ENCODE data around the gene ADSS1. TPM values are rescaled to one million over a fixed set of nuclear protein-coding genes. Genes with fewer than 3 reads are reported as not detected.

ADSS1 gene
- total RNA-seq, 1 experiment from 2014 or later: 9.9 TPM

DNA sequence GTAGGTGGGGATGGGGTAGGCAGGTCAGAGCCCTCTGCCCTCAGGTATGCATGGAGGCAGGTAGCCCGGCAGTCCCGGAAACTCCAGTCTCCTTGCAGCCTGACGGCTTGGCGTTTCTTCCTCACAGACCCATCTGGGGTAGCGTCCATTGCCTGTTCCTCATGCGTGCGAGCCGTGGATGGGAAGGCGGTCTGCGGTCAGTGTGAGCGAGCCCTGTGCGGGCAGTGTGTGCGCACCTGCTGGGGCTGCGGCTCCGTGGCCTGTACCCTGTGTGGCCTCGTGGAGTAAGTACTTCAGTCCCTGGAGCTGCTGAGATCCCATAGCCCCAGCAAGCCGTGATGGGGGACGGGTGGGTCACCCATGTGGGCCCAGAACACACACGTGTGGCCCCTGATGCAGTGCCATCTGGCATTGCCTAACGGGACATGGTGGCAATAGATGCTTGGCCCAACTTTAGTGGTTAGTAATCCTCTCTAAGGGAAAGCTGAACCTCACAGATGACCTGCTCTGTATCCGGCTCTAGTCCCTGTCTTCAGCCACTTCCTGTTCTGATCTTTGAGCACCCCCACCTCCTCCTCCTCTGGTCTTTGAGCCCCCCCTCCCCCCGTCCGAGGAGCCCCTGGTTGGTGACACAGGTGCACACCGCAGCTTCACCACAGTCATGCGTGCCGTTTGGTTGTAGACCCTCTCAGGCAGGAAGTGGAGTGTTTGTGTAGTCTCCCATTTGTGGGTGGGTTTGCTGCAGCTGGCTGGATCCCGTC, 32.6 kb downstream of the ADSS1 start:
- H3K27me3 ChIP-seq (ENCODE audit: insufficient read depth, low read length): no peaks in the 10 kb centered on the region
- BruUV-seq (replicated peaks): no TSS peak
- RAD21 ChIA-PET (ENCODE audit: low non-redundant PET in 1 of 2, low total read pairs in 2 of 2, uncharacterized antibody in 2 of 2, unreplicated experiment in 2 of 2): no interaction called here
- peaks cover 14 to 18% of the 10 kb centered on the region in 2 experiments for H3K4me1 ChIP-seq (ENCODE audit: control insufficient read depth in 1 of 2, insufficient read depth in 2 of 2, low read length in 2 of 2)
- no peak overlapping the region for H3K27ac ChIP-seq (ENCODE audit: low read depth, low read length)
- TF ChIP-seq ZNF274 (IDR thresholded peaks at IDR 0.05; ENCODE audit: low read depth, low read length) (no peak), FOSL1 (IDR thresholded peaks at IDR 0.05; ENCODE audit: low read depth) (no peak), ELF1 (IDR thresholded peaks at IDR 0.05; ENCODE audit: borderline replicate concordance, low read depth) (no peak), ZFX (IDR thresholded peaks at IDR 0.05) (no peak), YY1 (IDR thresholded peaks at IDR 0.05; ENCODE audit: extremely low read depth, insufficient replicate concordance, low read depth, low read length) (no peak), ZBTB33 (IDR thresholded peaks at IDR 0.05; ENCODE audit: extremely low read depth, insufficient replicate concordance, low read length) (no peak), REST (IDR thresholded peaks at IDR 0.05; ENCODE audit: low read depth) (no peak), RAD21 (IDR thresholded peaks at IDR 0.05; ENCODE audit: low read depth) (no peak), TCF7L2 (IDR thresholded peaks at IDR 0.05; ENCODE audit: borderline replicate concordance, extremely low read depth, insufficient read depth, insufficient read length) (no peak), POLR2A (IDR thresholded peaks at IDR 0.05; ENCODE audit: borderline replicate concordance, extremely low read depth, insufficient read depth, insufficient read length) (no peak), ATF3 (IDR thresholded peaks at IDR 0.05) (no peak), SP1 (IDR thresholded peaks at IDR 0.05; ENCODE audit: low read depth) (no peak), JUND (IDR thresholded peaks at IDR 0.05) (no peak), CEBPB (IDR thresholded peaks at IDR 0.05; ENCODE audit: low read depth) (no peak), EZH2phosphoT487 (IDR thresholded peaks at IDR 0.05; ENCODE audit: borderline replicate concordance) (no peak), POLR2AphosphoS5 (IDR thresholded peaks at IDR 0.05; ENCODE audit: low read depth, low read length) (no peak)
- TF ChIP-seq, protein P1, sequence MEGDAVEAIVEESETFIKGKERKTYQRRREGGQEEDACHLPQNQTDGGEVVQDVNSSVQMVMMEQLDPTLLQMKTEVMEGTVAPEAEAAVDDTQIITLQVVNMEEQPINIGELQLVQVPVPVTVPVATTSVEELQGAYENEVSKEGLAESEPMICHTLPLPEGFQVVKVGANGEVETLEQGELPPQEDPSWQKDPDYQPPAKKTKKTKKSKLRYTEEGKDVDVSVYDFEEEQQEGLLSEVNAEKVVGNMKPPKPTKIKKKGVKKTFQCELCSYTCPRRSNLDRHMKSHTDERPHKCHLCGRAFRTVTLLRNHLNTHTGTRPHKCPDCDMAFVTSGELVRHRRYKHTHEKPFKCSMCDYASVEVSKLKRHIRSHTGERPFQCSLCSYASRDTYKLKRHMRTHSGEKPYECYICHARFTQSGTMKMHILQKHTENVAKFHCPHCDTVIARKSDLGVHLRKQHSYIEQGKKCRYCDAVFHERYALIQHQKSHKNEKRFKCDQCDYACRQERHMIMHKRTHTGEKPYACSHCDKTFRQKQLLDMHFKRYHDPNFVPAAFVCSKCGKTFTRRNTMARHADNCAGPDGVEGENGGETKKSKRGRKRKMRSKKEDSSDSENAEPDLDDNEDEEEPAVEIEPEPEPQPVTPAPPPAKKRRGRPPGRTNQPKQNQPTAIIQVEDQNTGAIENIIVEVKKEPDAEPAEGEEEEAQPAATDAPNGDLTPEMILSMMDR (IDR thresholded peaks at IDR 0.05 in 2 of 3, conservative IDR thresholded peaks at IDR 0.05 in 1 of 3; ENCODE audit: borderline replicate concordance in 1 of 3, insufficient read depth in 1 of 3, low read depth in 2 of 3, low read length in 2 of 3): no peak
- TF ChIP-seq, protein P2, sequence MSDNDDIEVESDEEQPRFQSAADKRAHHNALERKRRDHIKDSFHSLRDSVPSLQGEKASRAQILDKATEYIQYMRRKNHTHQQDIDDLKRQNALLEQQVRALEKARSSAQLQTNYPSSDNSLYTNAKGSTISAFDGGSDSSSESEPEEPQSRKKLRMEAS (IDR thresholded peaks at IDR 0.05): no peak
- ATAC-seq: no peak
- no peaks in the 10 kb centered on the region for H3K9me3 ChIP-seq (ENCODE audit: control insufficient read depth in 1 of 2, insufficient read depth in 1 of 2, low read depth in 1 of 2, low read length in 2 of 2)
- peaks cover 53% of the 10 kb centered on the region for H3K79me2 ChIP-seq (ENCODE audit: insufficient read depth, low read length)
- CTCF ChIA-PET: no interaction called here
- no peak overlapping the region for H3K4me2 ChIP-seq (ENCODE audit: low read length)
- H3K36me3 ChIP-seq (ENCODE audit: control insufficient read depth in 1 of 2, insufficient read depth in 2 of 2, low read length in 2 of 2): peaks cover 21 to 22% of the 10 kb centered on the region in 2 experiments; a peak in 3 of 4 replicates
- no peak overlapping the region for H3K9ac ChIP-seq (ENCODE audit: low read length)
- H2AFZ ChIP-seq (ENCODE audit: low read depth, low read length, poor library complexity, severe bottlenecking): no peak overlapping the region
- no peak for DNase-seq (ENCODE audit: low read depth, low spot score)
- no peaks in the 10 kb centered on the region for H3K9me2 ChIP-seq (ENCODE audit: insufficient read depth)
- no peak overlapping the region for H3K4me3 ChIP-seq (replicated peaks in 1 of 2; ENCODE audit: low read depth in 1 of 2, low read length in 2 of 2)
- no peaks in the 10 kb centered on the region for H4K20me1 ChIP-seq (ENCODE audit: insufficient read depth)
- intact Hi-C loops (cut with micrococcal nuclease): no loop called here
- POLR2A ChIA-PET: no interaction called here
